HEK293 (cell line): ENCODE data around the gene PLCL2.

Experiments
- CTCF ChIA-PET: fragments of 350-600 bp; formaldehyde crosslinking; extraction: SDS; loops from one replicate; lab custom pipeline; 2021; ENCODE audit warnings: antibody characterized with exemption; lab: Yijun Ruan, JAX
- POLR2A ChIA-PET: fragments of 300-600 bp; formaldehyde crosslinking; extraction: SDS; loops from one replicate; lab custom pipeline; 2020; ENCODE audit warnings: antibody characterized with exemption, inconsistent platforms; lab: Yijun Ruan, JAX
- H3K27ac ChIP-seq: fragments of 200-500 bp; sonication (Bioruptor generic); 2 replicates; pipeline ENCODE4 v1.5.1; 2014; ENCODE audit warnings: low read depth, low read length, control low read depth, inconsistent platforms; ENCODE audit errors: extremely low read depth
- H3K36me3 ChIP-seq, 2 experiments: fragments of 200-500 bp in 1 of 2; sonication (Bioruptor generic) in 1 of 2; 1 replicate in 1 of 2; 2 replicates in 1 of 2; pipeline ENCODE4 v1.5.1; 2014 to 2017; ENCODE audit warnings: inconsistent platforms in 2 of 2, low read length in 2 of 2; ENCODE audit not compliant: control insufficient read depth in 2 of 2, insufficient read depth in 1 of 2
- H3K4me1 ChIP-seq: fragments of 200-500 bp; sonication (Bioruptor generic); 2 replicates; pipeline ENCODE4 v1.5.1; 2014; ENCODE audit warnings: mild to moderate bottlenecking, low read length, inconsistent platforms; ENCODE audit not compliant: control insufficient read depth, insufficient read depth
- H3K4me3 ChIP-seq: 2 replicates; pipeline ENCODE4 v1.5.1; 2011; ENCODE audit warnings: low read depth, mild to moderate bottlenecking, control low read depth, low read length, moderate library complexity
- H3K9me3 ChIP-seq: fragments of 200-500 bp; sonication (Bioruptor generic); 2 replicates; pipeline ENCODE4 v1.5.1; 2014; ENCODE audit warnings: low read depth, low read length, inconsistent platforms; ENCODE audit not compliant: control insufficient read depth, insufficient read depth
- EGR2 ChIP-seq: fragments of 450-650 bp; formaldehyde crosslinking; IDR thresholded peaks from 2 replicates; pipeline ENCODE4 v1.5.1; 2016; ENCODE audit warnings: low read depth, missing biosample characterization, missing genetic modification characterization
- IKZF3 ChIP-seq: fragments of 450-650 bp; IDR thresholded peaks from 2 replicates; pipeline ENCODE4 v1.5.0; 2018; ENCODE audit warnings: missing biosample characterization, mild to moderate bottlenecking, missing genetic modification characterization, moderate library complexity
- KLF16 ChIP-seq: fragments of 450-650 bp; formaldehyde crosslinking; IDR thresholded peaks from 2 replicates; pipeline ENCODE4 v1.5.1; 2017; ENCODE audit warnings: missing biosample characterization, missing genetic modification characterization
- REPIN1 ChIP-seq: fragments of 450-650 bp; formaldehyde crosslinking; IDR thresholded peaks from 2 replicates; pipeline ENCODE4 v1.5.1; 2017; ENCODE audit warnings: missing biosample characterization, missing genetic modification characterization, low read depth
- SP7 ChIP-seq: fragments of 450-650 bp; formaldehyde crosslinking; IDR thresholded peaks from 2 replicates; pipeline ENCODE4 v1.5.1; 2016; ENCODE audit warnings: missing biosample characterization, missing genetic modification characterization
- ZBTB48 ChIP-seq: fragments of 450-650 bp; formaldehyde crosslinking; IDR thresholded peaks from 2 replicates; pipeline ENCODE4 v1.5.1; 2016; ENCODE audit warnings: missing biosample characterization, missing genetic modification characterization
- ZBTB49 ChIP-seq: fragments of 450-650 bp; formaldehyde crosslinking; IDR thresholded peaks from 2 replicates; pipeline ENCODE4 v1.5.1; 2016; ENCODE audit warnings: missing biosample characterization, missing genetic modification characterization, low read depth
- ZFP41 ChIP-seq: fragments of 450-650 bp; formaldehyde crosslinking; IDR thresholded peaks from 2 replicates; pipeline ENCODE4 v1.5.1; 2016; ENCODE audit warnings: missing biosample characterization, missing genetic modification characterization, borderline replicate concordance
- ZIC2 ChIP-seq: fragments of 450-650 bp; formaldehyde crosslinking; IDR thresholded peaks from 2 replicates; pipeline ENCODE4 v1.5.1; 2016; ENCODE audit warnings: missing biosample characterization, missing genetic modification characterization
- ZNF133 ChIP-seq: fragments of 450-650 bp; formaldehyde crosslinking; IDR thresholded peaks from 2 replicates; pipeline ENCODE4 v1.5.1; 2016; ENCODE audit warnings: missing biosample characterization, missing genetic modification characterization
- ZNF23 ChIP-seq: fragments of 450-650 bp; formaldehyde crosslinking; IDR thresholded peaks from 2 replicates; pipeline ENCODE4 v1.5.1; 2016; ENCODE audit warnings: missing biosample characterization, missing genetic modification characterization, borderline replicate concordance
- ZNF292 ChIP-seq: fragments of 450-650 bp; formaldehyde crosslinking; IDR thresholded peaks from 2 replicates; pipeline ENCODE4 v1.5.1; 2016; ENCODE audit warnings: low read depth, missing biosample characterization, missing genetic modification characterization, borderline replicate concordance
- ZNF449 ChIP-seq: fragments of 450-650 bp; formaldehyde crosslinking; IDR thresholded peaks from 2 replicates; pipeline ENCODE4 v1.5.1; 2017; ENCODE audit warnings: missing biosample characterization, mild to moderate bottlenecking, missing genetic modification characterization, moderate library complexity
- ZNF513 ChIP-seq: fragments of 450-650 bp; IDR thresholded peaks from 2 replicates; pipeline ENCODE4 v1.5.1; 2018; ENCODE audit warnings: missing biosample characterization, missing genetic modification characterization
- ZNF549 ChIP-seq: fragments of 450-650 bp; IDR thresholded peaks from 2 replicates; pipeline ENCODE4 v1.5.1; 2018; ENCODE audit warnings: missing biosample characterization, missing genetic modification characterization, mild to moderate bottlenecking, inconsistent platforms, moderate library complexity
- ZNF558 ChIP-seq: fragments of 450-650 bp; formaldehyde crosslinking; IDR thresholded peaks from 2 replicates; pipeline ENCODE4 v1.5.1; 2016; ENCODE audit warnings: missing biosample characterization, missing genetic modification characterization
- ZNF600 ChIP-seq: fragments of 450-650 bp; formaldehyde crosslinking; IDR thresholded peaks from 2 replicates; pipeline ENCODE4 v1.5.1; 2016; ENCODE audit warnings: missing biosample characterization, missing genetic modification characterization
- ZNF621 ChIP-seq: fragments of 450-650 bp; formaldehyde crosslinking; IDR thresholded peaks from 2 replicates; pipeline ENCODE4 v1.5.1; 2017; ENCODE audit warnings: missing biosample characterization, missing genetic modification characterization
- ZNF623 ChIP-seq: fragments of 450-650 bp; formaldehyde crosslinking; IDR thresholded peaks from 2 replicates; pipeline ENCODE4 v1.5.1; 2016; ENCODE audit warnings: missing biosample characterization, missing genetic modification characterization
- ZNF707 ChIP-seq: fragments of 450-650 bp; formaldehyde crosslinking; IDR thresholded peaks from 2 replicates; pipeline ENCODE4 v1.5.1; 2016; ENCODE audit warnings: missing biosample characterization, missing genetic modification characterization
- ZNF776 ChIP-seq: fragments of 450-650 bp; formaldehyde crosslinking; IDR thresholded peaks from 2 replicates; pipeline ENCODE4 v1.5.0; 2017; ENCODE audit warnings: missing biosample characterization, missing genetic modification characterization, borderline replicate concordance
- ZSCAN30 ChIP-seq: fragments of 450-650 bp; IDR thresholded peaks from 2 replicates; pipeline ENCODE4 v1.5.1; 2018; ENCODE audit warnings: missing biosample characterization, mild to moderate bottlenecking, missing genetic modification characterization, moderate library complexity
- ZSCAN5A ChIP-seq: fragments of 450-650 bp; formaldehyde crosslinking; IDR thresholded peaks from 2 replicates; pipeline ENCODE4 v1.5.1; 2016; ENCODE audit warnings: missing biosample characterization, missing genetic modification characterization
- TF ChIP-seq, protein P1 (sequence below): fragments of 450-650 bp; formaldehyde crosslinking; IDR thresholded peaks from 2 replicates; pipeline ENCODE4 v1.5.1; 2016; ENCODE audit warnings: missing biosample characterization, missing genetic modification characterization

Gene PLCL2

DNA sequence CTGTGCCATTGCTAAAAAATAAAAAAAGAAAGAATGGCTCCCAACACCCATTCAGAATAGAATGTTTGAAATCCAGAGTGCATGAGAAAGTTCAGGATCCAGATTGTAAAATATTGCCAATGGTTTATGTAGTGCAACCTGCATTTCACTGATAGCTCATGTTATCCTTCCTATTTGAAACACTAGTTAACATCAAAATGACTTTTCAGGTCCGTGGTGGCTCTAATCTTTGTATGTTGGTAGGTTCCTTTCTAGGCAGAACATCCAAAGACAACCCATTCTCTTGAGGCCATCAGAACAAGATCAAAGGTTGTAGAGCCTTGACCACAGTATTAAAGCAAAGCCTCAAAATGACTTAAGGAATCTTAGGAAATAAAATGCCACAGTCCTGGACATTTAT, 51.0 kb downstream of the PLCL2 start (continued):
- TF ChIP-seq, protein P1, sequence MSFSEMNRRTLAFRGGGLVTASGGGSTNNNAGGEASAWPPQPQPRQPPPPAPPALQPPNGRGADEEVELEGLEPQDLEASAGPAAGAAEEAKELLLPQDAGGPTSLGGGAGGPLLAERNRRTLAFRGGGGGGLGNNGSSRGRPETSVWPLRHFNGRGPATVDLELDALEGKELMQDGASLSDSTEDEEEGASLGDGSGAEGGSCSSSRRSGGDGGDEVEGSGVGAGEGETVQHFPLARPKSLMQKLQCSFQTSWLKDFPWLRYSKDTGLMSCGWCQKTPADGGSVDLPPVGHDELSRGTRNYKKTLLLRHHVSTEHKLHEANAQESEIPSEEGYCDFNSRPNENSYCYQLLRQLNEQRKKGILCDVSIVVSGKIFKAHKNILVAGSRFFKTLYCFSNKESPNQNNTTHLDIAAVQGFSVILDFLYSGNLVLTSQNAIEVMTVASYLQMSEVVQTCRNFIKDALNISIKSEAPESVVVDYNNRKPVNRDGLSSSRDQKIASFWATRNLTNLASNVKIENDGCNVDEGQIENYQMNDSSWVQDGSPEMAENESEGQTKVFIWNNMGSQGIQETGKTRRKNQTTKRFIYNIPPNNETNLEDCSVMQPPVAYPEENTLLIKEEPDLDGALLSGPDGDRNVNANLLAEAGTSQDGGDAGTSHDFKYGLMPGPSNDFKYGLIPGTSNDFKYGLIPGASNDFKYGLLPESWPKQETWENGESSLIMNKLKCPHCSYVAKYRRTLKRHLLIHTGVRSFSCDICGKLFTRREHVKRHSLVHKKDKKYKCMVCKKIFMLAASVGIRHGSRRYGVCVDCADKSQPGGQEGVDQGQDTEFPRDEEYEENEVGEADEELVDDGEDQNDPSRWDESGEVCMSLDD (tag by site-specific recombination), result no peak
- TF ChIP-seq ZNF558 (no peak), EGR2 (no peak), ZNF23 (tag by site-specific recombination) (no peak)

GRCh38 chr3:16936233-16936632, 51.5 kb downstream of the PLCL2 start:
- Histone ChIP-seq H3K9me3 (no peaks in the 10 kb centered on the region), H3K36me3 (no peaks in the 10 kb centered on the region), H3K4me3 (no peak overlapping the region), H3K4me1 (0 out of 2 replicates have a peak, but pooled peaks cover 3% of the 10 kb centered on the region), H3K27ac (no peak overlapping the region)
- ChIA-PET POLR2A (no interaction called here), CTCF (no interaction called here)
- TF ChIP-seq ZNF707 (no peak), REPIN1 (tag by site-specific recombination) (no peak), ZNF776 (tag by site-specific recombination) (no peak), ZNF600 (tag by site-specific recombination) (no peak), ZNF623 (no peak), ZFP41 (tag by site-specific recombination) (no peak), ZNF621 (no peak), KLF16 (no peak), ZNF449 (tag by site-specific recombination) (no peak), ZIC2 (tag by site-specific recombination) (no peak)
- TF ChIP-seq, all 188 proteins: peak for 0

DNA sequence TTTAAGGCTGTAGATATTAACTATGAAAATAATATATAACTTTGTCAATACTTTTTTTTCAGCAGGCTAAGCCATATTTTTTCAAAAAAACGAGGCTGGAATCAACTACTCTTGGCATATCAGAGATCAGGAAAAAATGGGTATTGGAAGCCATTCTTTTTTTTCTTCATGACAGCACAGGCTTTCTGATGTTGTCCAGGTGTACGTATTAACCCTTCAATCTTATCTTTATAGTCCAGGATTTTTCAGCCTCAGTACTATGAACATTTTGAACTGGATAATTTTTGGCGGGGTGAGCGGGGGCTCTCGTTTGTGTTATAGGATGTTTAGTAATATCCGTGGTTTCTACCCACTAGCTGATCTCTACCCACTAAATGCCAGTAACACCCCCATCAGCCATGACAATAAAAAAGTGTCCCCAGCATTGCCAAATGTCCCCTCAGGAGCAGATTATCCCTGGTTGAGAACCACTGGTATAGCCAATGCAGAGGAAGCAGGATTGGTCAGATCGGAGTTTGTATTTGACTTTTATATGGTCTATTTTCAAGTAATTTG, 52.0 kb downstream of the PLCL2 start:
- H3K27ac ChIP-seq, result no peak overlapping the region
- TF ChIP-seq IKZF3 (tag by site-specific recombination) (no peak), ZNF292 (tag by site-specific recombination) (no peak), ZSCAN30 (no peak), ZNF549 (no peak), ZBTB48 (tag by site-specific recombination) (no peak), ZNF133 (tag by site-specific recombination) (no peak), ZSCAN5A (tag by site-specific recombination) (no peak), SP7 (no peak), ZBTB49 (tag by site-specific recombination) (no peak), ZNF513 (tag by site-specific recombination) (no peak), ZNF558 (no peak)
- ChIA-PET POLR2A (no interaction called here), CTCF (no interaction called here)
- H3K4me3 ChIP-seq, result no peak overlapping the region
- H3K4me1 ChIP-seq, result peaks cover 5% of the 10 kb centered on the region; the same call in 1 of the 2 replicates
- no peaks in the 10 kb centered on the region for H3K9me3 ChIP-seq
- H3K36me3 ChIP-seq, result no peaks in the 10 kb centered on the region
